ENCODE data around the gene MUC6. TPM values are rescaled to one million over a fixed set of nuclear protein-coding genes. Genes with fewer than 3 reads are reported as not detected.

The MUC6 gene
- total and polyA plus RNA-seq, 2 donors (not counting 3 experiments of a cell fraction or from before 2014, with no cell fraction given): not detected

DNA sequence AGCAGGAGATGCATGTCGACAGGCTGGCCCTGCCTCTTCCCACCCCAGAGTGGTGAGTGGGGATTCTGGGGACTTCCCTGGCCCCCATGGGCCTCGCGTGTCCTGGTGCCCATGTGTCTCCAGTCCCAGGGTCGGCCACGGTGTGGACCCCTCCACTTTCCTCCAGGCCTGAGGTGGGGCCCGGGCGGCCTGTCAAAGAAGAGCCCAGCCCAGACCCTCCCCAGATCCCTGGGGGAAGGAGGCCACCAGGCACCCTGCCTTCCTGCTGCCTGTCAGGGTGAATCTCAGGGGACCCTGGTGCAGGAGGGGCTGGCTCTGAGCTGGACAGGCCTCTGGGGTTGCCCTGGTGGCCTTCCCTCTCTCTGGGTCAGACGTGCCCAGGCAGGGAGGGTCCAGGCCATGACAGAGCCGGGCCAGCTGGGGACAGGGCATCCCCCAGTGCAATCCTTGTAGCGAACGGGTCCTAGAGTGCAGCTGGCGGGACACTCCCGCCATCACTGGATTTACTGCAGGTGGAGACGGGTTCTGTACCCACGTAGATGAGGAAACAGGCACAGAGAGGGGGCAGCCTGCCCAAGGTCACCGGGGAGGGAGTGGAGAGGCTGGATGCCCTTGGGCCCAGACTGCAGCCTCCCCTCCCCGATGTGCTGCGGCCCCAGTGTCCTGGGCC, 13.5 kb upstream of the MUC6 start:
- TF ChIP-seq POLR2AphosphoS5 (IDR thresholded peaks at IDR 0.05; ENCODE audit: insufficient read depth, low read depth, low read length) (no peak), GATA2 (IDR thresholded peaks at IDR 0.05; ENCODE audit: insufficient read depth, insufficient read length, low read depth, low read length) (no peak), EZH2 (IDR thresholded peaks at IDR 0.05; ENCODE audit: borderline replicate concordance, low read depth, low read length, severe bottlenecking) (no peak), JUN (IDR thresholded peaks at IDR 0.05; ENCODE audit: borderline replicate concordance, insufficient read depth, insufficient read length, low read depth) (no peak), MYC (IDR thresholded peaks at IDR 0.05; ENCODE audit: low read depth, low read length) (no peak), POLR2A (IDR thresholded peaks at IDR 0.05; ENCODE audit: low read depth, low read length) (no peak)
- TF ChIP-seq, protein P1, sequence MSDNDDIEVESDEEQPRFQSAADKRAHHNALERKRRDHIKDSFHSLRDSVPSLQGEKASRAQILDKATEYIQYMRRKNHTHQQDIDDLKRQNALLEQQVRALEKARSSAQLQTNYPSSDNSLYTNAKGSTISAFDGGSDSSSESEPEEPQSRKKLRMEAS (IDR thresholded peaks at IDR 0.05; ENCODE audit: insufficient read depth, insufficient read length): no peak
- CTCF ChIA-PET: interaction anchor here (0.6 to 4.9 kb wide), 17 partner anchors 12 to 266 kb away, joined by 3 to 46 read pairs (median 4); partner anchors contain the start of genes AP2A2 and TSPAN4
- Histone ChIP-seq H4K20me1 (replicated peaks; ENCODE audit: control insufficient read depth, extremely low read depth, insufficient read depth, low read length) (no peaks in the 10 kb centered on the region), H3K27ac (ENCODE audit: insufficient read depth, low read depth, low read length) (no peak overlapping the region), H3K9me3 (replicated peaks; ENCODE audit: control insufficient read depth, insufficient read depth, low read length) (no peaks in the 10 kb centered on the region), H3K4me1 (ENCODE audit: control insufficient read depth, extremely low read depth, insufficient read depth, low read length) (no peaks in the 10 kb centered on the region), H3K9me1 (replicated peaks; ENCODE audit: control insufficient read depth, extremely low read depth, insufficient read depth, low read length) (no peaks in the 10 kb centered on the region), H3K36me3 (ENCODE audit: control insufficient read depth in 2 of 2, extremely low read depth in 1 of 2, insufficient read depth in 2 of 2, low read length in 2 of 2) (no peaks in the 10 kb centered on the region), H3K4me2 (ENCODE audit: insufficient read depth, low read length) (no peak overlapping the region), H3K79me2 (ENCODE audit: control insufficient read depth, insufficient read depth, low read length) (no peaks in the 10 kb centered on the region), H3K27me3 (ENCODE audit: control insufficient read depth in 2 of 2, insufficient read depth in 2 of 2, low read length in 2 of 2) (peaks cover 4 to 5% of the 10 kb centered on the region in 2 experiments), H3K4me3 (replicated peaks in 1 of 3; ENCODE audit: insufficient read depth in 1 of 3, low read depth in 1 of 3, low read length in 3 of 3) (no peak overlapping the region), H3K9ac (replicated peaks; ENCODE audit: extremely low read depth, insufficient read depth, low read length) (no peak overlapping the region), H2AFZ (ENCODE audit: low read depth, low read length) (no peak overlapping the region)
- FAIRE-seq (no peak), DNase-seq (ENCODE audit: low read depth, low spot score) (no peak)
- dilution Hi-C loops (cut with MboI; ENCODE audit: extremely low pct_ligation_motif_present, low sequenced_read_pairs): no loop called here
- BruUV-seq (replicated peaks): no TSS peak
- POLR2A ChIA-PET: no interaction called here
- intact Hi-C loops (cut with micrococcal nuclease): loop anchor here (5.0 kb wide), 1 partner anchor 138 kb away; the partner anchor contains the start of gene CHID1
